HG03175 (cell line): ENCODE data around the gene MPP1.

ENCODE experiments used
- ATAC-seq: cut with Tn5 transposase; IDR thresholded peaks from one replicate; pipeline ENCODE4 v1.9.1; 2021; ENCODE audit warnings: mild to moderate bottlenecking, moderate library complexity; ENCODE audit not compliant: unreplicated experiment

Gene MPP1

GRCh38 chrX:154813801-154814200, 8.5 kb upstream of the MPP1 start:
- ATAC-seq, result no peak

- no peak for ATAC-seq
Observed at GRCh38 chrX:154812341-154813101, 7.2 kb upstream of the MPP1 start.

DNA sequence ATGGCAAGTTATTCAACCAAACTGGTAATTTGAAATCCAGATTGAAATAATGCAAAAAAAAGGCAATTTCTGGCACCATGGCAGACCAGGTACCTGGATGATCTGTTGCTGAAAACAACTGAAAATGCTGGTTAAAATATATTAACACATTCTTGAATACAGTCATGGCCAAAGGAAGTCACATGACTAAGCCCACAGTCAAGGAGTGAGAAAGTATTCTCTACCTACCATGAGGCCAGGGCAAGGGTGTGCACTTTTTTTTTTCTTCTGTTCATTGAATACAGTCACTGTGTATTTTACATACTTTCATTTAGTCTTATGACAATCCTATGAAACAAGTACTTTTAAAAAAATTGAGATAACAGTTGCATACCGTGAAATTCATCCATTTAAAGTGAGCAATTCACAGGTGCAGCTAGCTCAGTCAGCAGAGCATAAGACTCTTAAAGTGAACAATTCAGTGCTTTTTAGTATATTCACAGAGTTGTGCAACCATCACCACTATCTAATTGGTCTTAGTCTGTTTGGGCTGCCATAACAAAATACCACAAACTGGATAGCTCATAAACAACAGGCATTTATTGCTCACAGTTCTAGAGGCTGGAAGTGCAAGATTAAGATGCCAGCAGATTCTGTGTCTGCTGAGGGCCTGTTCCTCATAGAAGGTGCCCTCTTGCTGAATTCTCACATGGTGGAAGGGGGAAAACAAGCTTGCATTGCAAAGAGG, 4.8 kb upstream of the MPP1 start:
- ATAC-seq, result no peak

- no peak for ATAC-seq
Observed at GRCh38 chrX:154806837-154807501, 1.7 kb upstream of the MPP1 start.

DNA sequence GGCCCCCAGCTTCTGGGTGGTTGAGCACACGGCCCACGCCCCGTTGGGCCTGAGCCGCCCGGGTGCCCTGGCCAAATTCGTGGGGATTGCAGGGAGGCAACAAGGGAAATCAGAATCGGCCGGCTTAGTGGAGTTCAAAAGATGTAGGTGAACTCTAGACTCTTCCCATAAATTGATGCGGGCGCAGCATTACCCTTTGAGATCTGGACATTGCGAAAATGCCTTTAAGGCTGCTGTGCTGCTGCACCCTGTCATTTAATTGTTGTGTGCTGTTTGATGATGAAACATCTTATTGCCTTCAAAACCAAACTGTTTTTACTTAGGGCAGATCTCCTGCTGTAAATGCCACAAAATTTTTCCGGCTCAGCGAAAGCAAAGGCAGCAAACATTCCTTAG, 409 bp upstream of the MPP1 start:
- ATAC-seq, result no peak

- ATAC-seq, result no peak
Observed at GRCh38 chrX:154804261-154804956, 876 bp downstream of the MPP1 start.

DNA sequence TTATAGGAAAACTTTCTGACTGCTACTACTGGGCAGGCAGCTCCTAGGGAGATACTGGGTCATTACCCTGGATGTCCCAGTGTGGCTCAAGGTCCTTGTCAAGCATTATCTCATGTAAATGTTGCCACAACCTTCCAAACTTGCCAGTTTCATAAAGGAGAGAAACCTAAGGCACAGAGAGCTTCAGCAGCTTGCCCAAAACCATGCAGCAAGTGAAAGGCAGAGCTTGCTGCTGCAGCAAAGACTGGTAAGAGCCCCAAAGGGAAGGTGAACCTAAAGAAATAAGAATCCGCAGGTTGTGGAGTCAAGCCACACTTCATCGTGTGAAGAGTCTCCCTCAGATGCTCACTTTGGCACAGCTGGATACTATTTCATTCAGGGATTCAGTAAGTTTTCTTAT, 2.3 kb downstream of the MPP1 start:
- no peak for ATAC-seq

DNA sequence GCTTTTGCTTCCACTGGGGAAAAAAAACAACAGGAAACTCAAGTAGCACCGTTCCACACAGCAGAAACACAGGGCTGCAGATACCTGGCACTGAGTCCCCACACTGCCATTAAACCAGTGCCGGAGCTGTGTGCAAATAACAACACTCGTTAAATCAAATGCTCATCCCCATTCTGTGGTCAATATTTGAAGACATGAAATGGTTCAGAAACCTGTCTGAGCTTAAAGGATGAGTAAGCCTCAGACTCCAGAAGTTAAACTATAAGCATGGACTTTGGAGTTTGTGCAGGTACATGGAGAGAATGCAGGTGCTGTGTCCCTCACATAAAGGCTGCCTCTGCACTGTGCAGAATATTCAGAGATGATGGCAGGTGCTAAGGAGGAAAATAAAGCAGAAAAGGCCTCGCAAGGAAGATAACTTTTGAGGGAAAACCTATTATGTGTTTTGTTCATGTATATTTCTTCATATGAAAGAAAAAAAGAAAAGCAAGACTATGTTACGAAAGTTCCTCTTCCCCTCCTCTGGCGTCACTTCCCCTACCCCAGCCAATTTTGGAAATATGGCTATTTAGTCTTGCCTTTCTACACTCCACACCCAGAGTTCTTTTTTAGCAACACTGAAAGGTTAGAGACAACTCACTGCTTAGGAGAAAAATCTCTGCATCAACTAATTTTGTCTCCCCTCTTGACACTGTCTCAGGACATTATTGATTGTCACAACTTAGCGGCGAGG, 4.6 kb downstream of the MPP1 start:
- no peak for ATAC-seq

GRCh38 chrX:154799556-154800348, 5.5 kb downstream of the MPP1 start:
- ATAC-seq, result no peak

GRCh38 chrX:154797006-154797405, 8.3 kb downstream of the MPP1 start:
- no peak for ATAC-seq

DNA sequence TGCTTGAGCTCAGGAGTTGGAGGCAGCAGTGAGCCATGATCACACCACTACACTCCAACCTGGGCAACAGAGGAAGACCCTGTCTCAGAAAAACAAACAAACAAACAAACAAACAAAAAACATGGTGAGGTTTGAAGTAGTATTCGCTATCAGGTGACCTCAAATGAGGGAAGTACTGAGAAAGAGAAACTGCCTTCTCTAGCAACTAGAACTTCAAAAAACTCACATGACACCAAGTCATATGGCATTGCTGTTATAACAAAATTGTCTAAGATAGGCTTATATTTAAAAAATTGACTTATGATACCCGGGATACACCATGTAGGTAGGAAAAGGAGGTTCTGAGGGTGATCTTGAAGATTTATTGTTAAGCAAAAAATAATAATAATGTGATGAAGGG, 10.3 kb downstream of the MPP1 start:
- ATAC-seq, result no peak

DNA sequence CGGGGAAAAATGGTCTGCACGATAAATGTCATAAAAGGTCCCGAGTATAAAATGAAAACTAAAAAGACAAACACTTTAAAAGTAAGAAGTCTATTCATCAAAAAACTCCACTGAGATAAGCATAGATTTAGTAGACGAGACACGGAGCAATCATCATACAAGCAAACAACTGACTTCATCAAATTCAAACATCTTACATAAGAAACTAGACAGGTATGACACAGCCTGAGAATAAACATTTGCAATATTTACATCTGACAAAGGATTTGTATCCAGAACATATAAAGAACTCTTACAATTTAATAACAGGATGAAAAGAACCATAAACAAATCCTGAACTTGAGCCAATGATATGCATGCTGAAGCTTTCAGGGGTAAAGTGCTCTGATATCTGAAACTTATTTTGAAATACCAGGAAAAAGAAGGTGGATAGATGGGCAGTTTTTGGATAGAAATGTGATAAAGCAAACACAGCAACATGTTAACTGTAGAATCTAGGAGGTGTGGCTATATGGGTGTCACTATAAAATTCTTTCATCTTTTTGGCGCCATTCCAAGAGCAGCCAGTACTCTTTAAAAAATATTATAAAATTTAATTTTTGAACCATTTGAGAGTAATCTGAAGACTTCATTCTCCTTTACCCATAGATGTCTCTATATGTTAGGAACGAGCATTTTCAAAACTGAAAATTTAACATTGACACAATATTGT, 12.0 kb downstream of the MPP1 start:
- no peak for ATAC-seq

GRCh38 chrX:154791939-154792338, 13.3 kb downstream of the MPP1 start:
- ATAC-seq, result no peak

DNA sequence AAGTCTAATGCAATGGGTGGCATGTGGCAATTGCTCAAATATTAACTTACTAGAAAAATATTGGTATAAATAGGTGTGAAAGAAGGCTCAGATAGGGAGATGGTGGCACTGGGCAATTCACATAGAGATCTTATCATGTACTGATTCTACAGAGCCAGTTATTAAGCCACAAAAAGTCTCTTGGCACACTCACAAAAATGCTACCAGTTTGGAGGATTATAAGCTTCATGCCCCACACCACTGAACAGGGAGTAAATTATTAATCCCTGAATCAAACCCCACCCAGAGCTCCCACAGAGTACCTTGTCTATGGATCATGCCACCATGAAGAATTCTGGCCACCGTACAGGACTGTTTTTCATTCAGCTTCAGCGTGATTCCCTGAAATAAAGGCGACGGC, 13.8 kb downstream of the MPP1 start:
- no peak for ATAC-seq

- no peak for ATAC-seq
Observed at GRCh38 chrX:154785716-154786115, 19.6 kb downstream of the MPP1 start.

DNA sequence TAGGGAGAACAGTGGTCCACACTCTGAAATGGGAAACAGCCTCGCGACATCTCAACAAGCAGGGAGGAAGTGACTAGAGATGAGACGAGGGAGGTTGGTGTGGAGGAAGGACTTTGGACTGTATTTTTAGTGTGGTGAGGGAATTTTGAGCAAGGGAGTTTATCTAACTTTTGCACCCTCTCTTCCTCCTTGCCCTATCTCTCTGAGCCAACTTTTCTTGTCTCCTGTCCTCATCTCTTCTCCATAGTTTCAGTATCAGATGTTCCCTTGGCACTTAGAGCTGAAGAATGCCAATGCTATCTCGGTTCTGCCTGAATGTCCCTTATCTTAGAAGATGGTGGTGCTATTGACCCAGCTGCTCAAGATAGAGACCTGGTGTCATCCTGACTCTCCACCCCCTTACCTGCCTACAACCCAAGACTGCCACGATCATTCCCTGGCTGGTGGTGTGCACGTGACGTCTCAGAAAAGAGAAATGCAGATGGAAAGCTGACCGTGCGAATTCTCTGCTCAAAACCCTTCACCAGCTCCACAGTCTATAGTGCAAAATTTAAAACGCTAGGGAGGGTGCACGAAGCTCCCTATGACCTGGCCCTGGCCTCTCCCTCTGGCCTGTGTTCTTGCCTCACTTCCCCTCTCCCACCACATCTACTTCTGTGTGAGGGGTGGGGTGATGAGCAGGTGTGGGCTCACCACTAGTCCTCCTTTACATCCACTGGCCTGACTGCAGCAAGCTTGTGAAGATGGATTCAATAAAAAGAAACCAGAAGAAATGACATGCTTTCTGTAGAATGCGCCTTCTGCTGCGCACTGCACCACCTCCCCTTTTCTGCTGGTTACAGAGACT, 20.9 kb downstream of the MPP1 start:
- no peak for ATAC-seq

GRCh38 chrX:154780968-154781367, 24.3 kb downstream of the MPP1 start:
- no peak for ATAC-seq

- ATAC-seq, result no peak
Observed at GRCh38 chrX:154779261-154779660, 26.0 kb downstream of the MPP1 start.
